HepG2 (cell line): Measurements from ENCODE around the gene C2orf76. TPM values are rescaled to one million over a fixed set of nuclear protein-coding genes. Genes with fewer than 3 reads are reported as not detected.

Source experiments
- CREBL2 ChIP-seq: sonication (generic); formaldehyde crosslinking; IDR thresholded peaks from 2 replicates; pipeline ENCODE4 v1.8.1; 2023; ENCODE audit warnings: missing genetic modification reagents, mild to moderate bottlenecking, borderline replicate concordance
- JUND ChIP-seq: sonication (generic); formaldehyde crosslinking; IDR thresholded peaks from 2 replicates; pipeline ENCODE4 v1.8.0; 2022; ENCODE audit warnings: mild to moderate bottlenecking, missing genetic modification reagents
- PRPF4 ChIP-seq: fragments of 200-400 bp; formaldehyde crosslinking; IDR thresholded peaks from 2 replicates; pipeline ENCODE4 v1.6.1; 2016; ENCODE audit warnings: low read length, low read depth; ENCODE audit not compliant: poor library complexity, severe bottlenecking
- RBAK ChIP-seq: sonication (generic); formaldehyde crosslinking; IDR thresholded peaks from 2 replicates; pipeline ENCODE4 v1.5.1; 2020; ENCODE audit warnings: mild to moderate bottlenecking, missing genetic modification reagents
- SP5 ChIP-seq: IDR thresholded peaks from 2 replicates; pipeline ENCODE4 v1.6.1; 2016; ENCODE audit warnings: low read depth, borderline replicate concordance
- TBP ChIP-seq: sonication (generic); formaldehyde crosslinking; IDR thresholded peaks from 2 replicates; pipeline ENCODE4 v1.5.0; 2020; ENCODE audit warnings: missing genetic modification reagents
- U2AF2 ChIP-seq: fragments of 200-400 bp; formaldehyde crosslinking; IDR thresholded peaks from 2 replicates; pipeline ENCODE4 v1.6.1; 2017; ENCODE audit warnings: low read depth, mild to moderate bottlenecking, low read length
- ZFP1 ChIP-seq: IDR thresholded peaks from 2 replicates; pipeline ENCODE4 v1.6.1; 2016
- ZFP37 ChIP-seq: sonication (generic); formaldehyde crosslinking; IDR thresholded peaks from 2 replicates; pipeline ENCODE4 v1.4.0; 2020; ENCODE audit warnings: missing genetic modification reagents, borderline replicate concordance
- ZMYM3 ChIP-seq: sonication (generic); formaldehyde crosslinking; IDR thresholded peaks from 2 replicates; pipeline ENCODE4 v1.5.1; 2020; ENCODE audit warnings: mild to moderate bottlenecking, missing genetic modification reagents
- ZNF225 ChIP-seq: sonication (generic); formaldehyde crosslinking; IDR thresholded peaks from 2 replicates; pipeline ENCODE4 v1.4.0; 2020; ENCODE audit warnings: mild to moderate bottlenecking, missing genetic modification reagents
- ZNF251 ChIP-seq: sonication (generic); formaldehyde crosslinking; IDR thresholded peaks from 2 replicates; pipeline ENCODE4 v1.9.0; 2021; ENCODE audit warnings: mild to moderate bottlenecking, missing genetic modification reagents
- ZNF282 ChIP-seq: fragments of 450-650 bp; IDR thresholded peaks from 2 replicates; pipeline ENCODE4 v1.6.1; 2018; ENCODE audit not compliant: partially characterized antibody
- ZNF318 ChIP-seq: sonication (generic); formaldehyde crosslinking; IDR thresholded peaks from 2 replicates; pipeline ENCODE4 v1.4.0; 2020; ENCODE audit warnings: mild to moderate bottlenecking, missing genetic modification reagents
- ZNF343 ChIP-seq: sonication (generic); formaldehyde crosslinking; IDR thresholded peaks from 2 replicates; pipeline ENCODE4 v1.4.0; 2020; ENCODE audit warnings: mild to moderate bottlenecking, missing genetic modification reagents
- ZNF83 ChIP-seq: sonication (generic); formaldehyde crosslinking; IDR thresholded peaks from 2 replicates; pipeline ENCODE4 v1.4.0; 2020; ENCODE audit warnings: missing genetic modification reagents, mild to moderate bottlenecking, borderline replicate concordance
- ZNF883 ChIP-seq: sonication (generic); formaldehyde crosslinking; IDR thresholded peaks from 2 replicates; pipeline ENCODE4 v1.5.1; 2020; ENCODE audit warnings: mild to moderate bottlenecking, missing genetic modification reagents; ENCODE audit errors: not compliant biosample characterization
- ZSCAN20 ChIP-seq: sonication (generic); formaldehyde crosslinking; IDR thresholded peaks from 2 replicates; pipeline ENCODE4 v1.4.0; 2020; ENCODE audit warnings: missing genetic modification reagents, mild to moderate bottlenecking, borderline replicate concordance
- polyA plus RNA-seq, 8 experiments: library from polyadenylated mRNA; depleted of rRNA in 3 of 8; stranded (reverse) in 7 of 8; unstranded in 1 of 8; fragments of >200 nt; fragmentation: Illumina TruSeq in 4 of 8; extraction: Trizol in 4 of 8; gene quantifications; 2 replicates each; pipeline versions ENCODE4 v1.2.1 to v1.2.3, GENCODE V29; 2011 to 2016; ENCODE audit warnings: low read depth in 4 of 8, missing spikeins in 1 of 8, mixed read lengths in 1 of 8; ENCODE audit not compliant: insufficient read depth in 1 of 8
- total RNA-seq, 5 experiments: library from RNA; depleted of rRNA; stranded (reverse); fragments of >200 nt; fragmentation: Illumina TruSeq; extraction: Trizol; gene quantifications; 2 replicates each; pipeline ENCODE4 v1.2.3, GENCODE V29; 2016; ENCODE audit warnings: low read depth in 1 of 5

C2orf76 gene
- total and polyA plus RNA-seq, 2 of the 13 experiments (the other 11 are each of a cell fraction or from before 2014, with no cell fraction given), result 7.7 to 8.5 TPM

GRCh38 chr2:119366649-119367471, at the start of gene C2orf76, which contains the start of gene DBI (continued):
- TF ChIP-seq ZNF318 (CRISPR knock-in tag), result no peak
- TF ChIP-seq ZNF343, result no peak
- no peak for TF ChIP-seq U2AF2
- TF ChIP-seq RBAK (CRISPR knock-in tag), result no peak
- no peak for TF ChIP-seq ZNF251 (CRISPR knock-in tag)
- TF ChIP-seq ZFP37 (CRISPR knock-in tag), result 0 out of 2 replicates have a peak, but pooled peaks have one; percentile 45
- peak; percentile 69; the same call in 1 of the 2 replicates for TF ChIP-seq JUND (CRISPR knock-in tag)
- TF ChIP-seq ZMYM3, result peak; percentile 64
- peak; percentile 83 for TF ChIP-seq ZNF883 (CRISPR knock-in tag)
- no peak for TF ChIP-seq ZNF83 (CRISPR knock-in tag)
- TF ChIP-seq ZSCAN20 (CRISPR knock-in tag), result peak; percentile 53; the same call in 1 of the 2 replicates
- peak; percentile 84 for TF ChIP-seq SP5 (CRISPR knock-in tag)
- TF ChIP-seq TBP (CRISPR knock-in tag), result 0 out of 2 replicates have a peak, but pooled peaks have one; percentile 17
- no peak for TF ChIP-seq ZNF282
- peak; percentile 25; the same call in 1 of the 2 replicates for TF ChIP-seq CREBL2 (CRISPR knock-in tag)
- no peak for TF ChIP-seq PRPF4
- peak; percentile 85 for TF ChIP-seq ZFP1 (CRISPR knock-in tag)
- TF ChIP-seq ZNF225, result peak; percentile 27
